Activated CD4-positive, alpha-beta T cell treated with anti-CD3 and anti-CD28 coated beads, Interleukin-2, amount 50 U/mL, for 24 hours (primary cell): ENCODE data around the gene CORO2B.

Source experiments
- DNase-seq, 2 donors: peaks; one replicate each; pipeline ENCODE4 v3.0.0-alpha.2; 2020; ENCODE audit warnings: low read depth in 1 of 2, low spot score in 1 of 2

Gene CORO2B

DNA sequence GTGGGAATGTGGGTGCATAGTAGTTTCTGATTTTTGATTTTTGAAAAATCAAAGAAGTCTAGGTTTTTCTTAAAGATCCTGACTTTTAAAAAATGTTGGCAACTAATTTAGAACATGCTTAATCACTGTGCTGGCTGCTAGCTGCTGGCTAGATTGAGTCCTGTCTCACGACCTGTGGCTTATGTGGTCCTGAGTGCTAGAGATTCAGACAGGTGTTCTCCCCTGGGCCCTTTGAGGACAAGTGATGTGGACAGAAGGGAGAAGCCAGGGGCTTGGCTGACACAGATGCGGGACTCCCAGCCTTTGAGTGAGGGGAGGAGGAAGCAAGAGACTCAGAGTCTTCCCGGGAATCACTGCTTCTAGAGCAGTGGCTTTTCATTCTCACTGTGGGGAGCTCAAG, 47.5 kb downstream of the CORO2B start:
- no peak for DNase-seq

DNA sequence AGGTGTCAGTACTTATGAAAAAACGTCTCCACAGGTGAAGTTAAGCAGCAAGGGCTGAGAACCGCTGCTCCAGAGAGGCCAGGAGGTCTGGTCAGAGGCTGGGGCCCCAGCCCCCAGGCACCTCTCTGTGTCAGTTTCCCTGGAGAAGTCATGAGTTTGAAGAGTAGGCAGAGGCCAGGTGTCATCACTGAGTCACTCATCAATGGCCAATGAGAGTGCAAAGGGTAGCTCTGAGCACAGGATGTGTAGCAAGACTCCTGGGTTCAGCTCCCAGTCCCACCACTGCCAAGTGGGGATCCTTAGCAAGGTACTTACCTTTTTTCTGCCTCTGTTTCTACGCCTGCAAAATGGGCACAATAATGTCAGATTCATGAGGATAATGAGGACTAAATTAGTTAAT, 47.9 kb downstream of the CORO2B start:
- DNase-seq: no peak

DNA sequence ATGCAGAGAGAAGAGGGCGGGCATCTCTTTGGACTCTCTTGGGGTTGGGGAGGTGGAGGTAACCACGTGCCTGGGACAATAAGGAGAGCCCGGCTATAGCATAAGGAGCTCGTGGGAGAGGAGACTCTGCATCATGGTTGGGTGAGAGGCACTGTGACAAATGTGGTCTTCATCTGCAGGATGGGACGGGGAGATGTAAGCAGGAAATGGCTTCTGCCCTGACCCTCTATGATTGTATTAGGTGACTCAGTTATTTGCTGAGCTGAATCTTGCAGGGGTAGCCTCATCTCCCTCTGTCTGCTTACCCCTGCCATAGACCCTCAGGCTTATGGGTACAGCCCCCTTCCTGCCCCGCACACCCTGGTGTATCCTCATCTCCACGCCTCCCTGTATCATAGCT, 48.7 kb downstream of the CORO2B start:
- no peak for DNase-seq

DNA sequence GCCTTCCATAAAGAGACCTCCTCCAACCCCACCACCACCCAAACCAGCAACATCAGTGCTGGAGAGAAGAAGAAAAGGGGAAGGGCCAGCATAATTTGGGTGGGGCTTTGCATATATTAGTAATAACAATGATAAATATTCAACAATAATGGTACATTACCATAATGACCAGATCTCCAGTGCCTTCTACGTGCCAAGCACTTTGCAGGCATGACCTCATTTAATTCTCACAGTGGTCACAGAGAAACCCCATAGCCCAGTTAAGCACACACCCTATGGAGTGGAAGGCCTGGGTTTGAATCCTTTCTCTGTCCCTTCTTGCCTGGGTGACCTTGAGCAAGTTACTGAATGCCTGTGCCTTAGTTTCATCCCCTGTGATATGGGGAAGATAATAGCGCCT, 49.2 kb downstream of the CORO2B start:
- no peak for DNase-seq

DNA sequence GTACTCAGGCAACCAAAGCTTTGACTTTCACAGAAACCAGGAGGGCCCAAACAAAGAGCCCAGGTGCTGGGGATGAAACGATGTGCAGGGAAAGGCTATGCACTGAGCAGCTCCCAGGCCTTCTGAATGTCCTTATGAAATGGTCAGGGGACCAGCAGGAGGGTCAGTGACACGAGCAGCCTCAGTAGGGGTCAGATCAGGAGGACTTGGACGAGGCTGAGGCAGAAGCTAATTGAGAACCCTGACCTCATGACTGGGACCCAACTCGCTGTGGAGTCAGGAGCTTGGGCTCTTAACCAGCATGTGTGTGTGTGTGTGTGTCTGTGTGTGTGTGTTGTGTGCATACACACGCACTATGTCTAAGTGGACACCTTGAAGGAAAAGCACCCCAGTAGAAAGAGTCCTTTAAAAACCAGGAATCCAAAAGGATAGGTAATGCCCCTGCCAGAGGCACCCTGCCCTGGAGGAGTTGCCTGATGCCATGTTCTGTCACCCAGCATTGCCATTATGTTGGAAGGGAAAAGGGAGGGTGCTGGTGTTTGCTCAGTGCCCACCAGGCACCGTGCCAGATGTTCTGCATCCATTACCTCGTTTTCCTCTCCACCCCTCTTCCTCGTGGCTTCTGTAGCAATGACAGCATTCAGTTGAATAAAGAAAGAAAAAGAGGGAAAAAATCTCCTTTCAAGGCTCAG, 50.9 kb downstream of the CORO2B start:
- DNase-seq: no peak

DNA sequence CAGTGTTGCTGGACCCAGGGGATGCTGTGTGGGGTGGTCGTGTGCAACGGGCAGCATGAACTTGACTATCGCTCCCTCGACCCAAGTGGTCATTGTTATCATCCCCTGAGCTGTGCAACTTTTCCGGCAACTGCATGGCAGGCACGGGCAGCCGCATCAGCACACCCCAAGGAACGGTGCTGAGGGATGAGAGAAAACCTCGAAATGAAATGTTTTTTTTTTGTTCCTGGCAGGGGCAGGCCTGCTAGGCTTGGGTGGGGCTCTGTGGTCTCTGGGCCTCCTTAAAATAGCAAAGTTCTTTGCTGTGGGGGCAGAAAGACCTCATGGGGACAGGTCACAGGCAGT, 51.4 kb downstream of the CORO2B start:
- DNase-seq: no peak

DNA sequence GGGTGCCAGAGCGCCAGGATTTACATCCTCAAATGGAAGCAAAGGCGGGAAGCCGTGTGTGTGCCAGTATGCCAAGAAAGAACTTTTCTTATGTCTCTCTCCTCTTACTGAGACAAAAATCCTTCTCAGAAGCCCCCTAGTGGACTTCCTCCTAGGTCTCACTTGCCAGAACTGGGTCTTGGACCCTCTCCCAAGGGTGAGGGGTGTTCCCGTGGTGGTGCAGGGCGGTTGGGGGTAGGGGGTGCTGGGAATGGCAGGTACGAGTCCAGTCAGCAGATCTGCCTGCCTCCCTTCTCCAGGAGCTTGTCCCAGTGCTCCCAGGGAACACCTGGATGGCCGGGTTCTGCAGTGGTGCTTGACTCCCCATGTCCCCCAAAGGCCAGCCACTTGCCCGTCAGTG, 52.0 kb downstream of the CORO2B start:
- DNase-seq: no peak

DNA sequence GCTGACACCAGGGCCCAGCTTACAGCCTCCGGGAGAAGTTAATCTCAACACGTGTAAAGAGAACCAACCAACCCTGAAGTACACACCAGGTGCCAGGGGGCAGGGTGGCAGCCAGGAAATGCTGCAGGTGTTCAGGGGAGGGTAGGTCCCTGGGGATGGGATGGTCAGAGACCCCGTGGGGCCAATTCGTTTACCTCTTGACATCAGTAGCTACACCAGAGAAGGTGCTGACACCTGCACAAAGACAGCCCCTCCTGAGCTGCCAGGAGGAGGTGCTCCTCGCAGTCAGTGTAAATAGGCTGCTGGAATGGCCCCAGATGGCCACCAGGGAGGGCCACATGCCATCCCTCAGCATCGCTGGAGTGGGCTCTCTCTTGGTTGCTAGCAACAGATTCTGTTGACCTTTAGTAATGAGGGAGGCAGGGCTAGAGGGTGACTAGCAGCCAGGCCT, 52.8 kb downstream of the CORO2B start:
- DNase-seq: no peak

DNA sequence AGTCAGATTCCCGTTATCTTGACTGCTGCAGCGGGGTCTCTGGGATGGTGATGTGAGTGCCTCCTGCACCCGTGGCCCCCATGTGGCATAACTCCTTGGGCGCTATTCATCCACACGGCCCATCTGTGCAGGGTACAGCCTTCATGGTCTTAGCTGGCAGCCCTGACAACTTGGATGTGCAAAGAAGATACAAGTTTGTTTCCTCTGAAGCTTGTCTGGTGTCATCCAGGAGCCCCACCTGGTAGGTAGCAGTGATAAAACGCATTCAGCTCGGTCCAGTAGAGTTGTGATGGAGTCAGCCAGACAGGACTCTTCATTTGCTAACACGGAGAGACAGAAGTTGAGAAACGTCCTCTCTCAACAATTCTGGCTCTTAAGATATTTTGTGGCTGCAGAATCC, 53.3 kb downstream of the CORO2B start:
- no peak for DNase-seq

DNA sequence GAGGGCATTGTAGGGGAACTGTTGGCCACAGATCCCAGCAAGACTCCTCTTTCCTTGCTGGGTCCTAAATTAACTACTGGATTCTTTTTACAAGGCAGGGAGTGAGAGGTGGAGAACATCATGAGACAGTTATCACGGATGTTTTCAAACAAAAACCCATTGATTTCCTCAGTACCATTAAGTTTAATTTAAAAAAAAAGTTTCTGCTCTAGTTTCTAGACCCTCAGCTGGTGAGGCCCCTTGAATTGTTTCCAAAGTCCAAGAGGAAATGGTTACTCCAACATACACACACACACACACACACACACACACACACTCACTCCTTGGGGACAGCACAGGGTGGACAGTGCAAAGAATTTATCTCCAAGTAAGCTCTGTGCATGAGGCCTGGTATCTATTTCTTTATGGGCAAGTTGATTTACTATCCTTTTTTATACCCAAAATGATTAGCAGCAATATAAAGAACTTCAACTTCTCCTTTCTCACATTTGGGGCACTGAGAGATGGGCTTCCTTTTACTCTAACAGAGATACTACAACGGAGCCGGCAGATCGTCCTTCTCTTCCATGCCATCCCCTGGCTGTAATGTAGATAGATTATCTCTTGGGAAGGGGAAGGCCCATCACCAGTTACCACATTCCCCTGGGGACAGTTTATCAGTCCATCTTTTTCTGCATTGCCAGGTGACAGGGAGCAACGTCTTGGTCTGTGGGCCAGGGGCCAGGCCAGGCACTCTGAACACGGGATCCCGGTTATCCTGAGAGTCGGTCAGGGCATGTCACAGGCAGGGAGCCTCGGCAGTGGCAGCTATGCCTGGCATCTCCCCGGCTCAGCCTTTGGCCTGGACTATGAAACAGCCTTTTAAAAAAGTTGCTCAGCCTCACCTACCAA, 54.7 kb downstream of the CORO2B start:
- DNase-seq: no peak

DNA sequence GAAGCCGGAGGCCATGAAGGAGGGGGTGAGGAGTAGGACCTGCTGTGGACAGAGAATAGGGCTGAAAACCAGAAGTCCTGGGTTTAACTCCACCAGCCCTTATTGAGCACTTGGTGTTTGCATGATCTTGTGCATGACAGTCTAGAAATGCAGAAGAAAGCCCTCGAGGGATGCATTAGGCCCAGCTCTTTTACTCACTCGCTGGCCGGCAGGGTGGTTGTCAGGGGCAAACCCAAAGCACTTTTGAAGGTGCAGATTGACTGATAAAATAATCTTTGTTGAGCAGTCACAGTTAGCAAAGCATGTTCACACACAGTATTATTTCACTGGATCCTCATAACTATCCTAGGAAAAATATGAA, 55.3 kb downstream of the CORO2B start:
- DNase-seq: no peak

DNA sequence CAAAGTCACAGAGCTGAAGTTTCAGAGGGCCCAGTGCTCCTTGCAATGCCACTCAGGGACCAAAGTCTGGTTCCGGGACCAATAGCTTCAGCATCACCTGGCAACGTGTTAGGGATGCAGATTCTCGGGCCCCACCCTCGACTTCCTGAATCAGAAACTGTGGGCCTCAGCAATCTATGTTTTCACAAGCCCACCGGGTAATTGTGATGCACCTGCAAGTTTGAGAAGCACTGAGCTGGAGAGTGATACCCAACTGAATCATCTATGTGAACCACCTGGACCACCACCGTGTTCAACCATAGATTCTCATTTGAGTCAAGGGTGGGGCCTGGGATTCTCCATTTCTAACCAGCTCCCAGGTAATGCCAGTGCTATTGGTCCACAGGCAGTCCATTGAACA, 55.7 kb downstream of the CORO2B start:
- no peak for DNase-seq

DNA sequence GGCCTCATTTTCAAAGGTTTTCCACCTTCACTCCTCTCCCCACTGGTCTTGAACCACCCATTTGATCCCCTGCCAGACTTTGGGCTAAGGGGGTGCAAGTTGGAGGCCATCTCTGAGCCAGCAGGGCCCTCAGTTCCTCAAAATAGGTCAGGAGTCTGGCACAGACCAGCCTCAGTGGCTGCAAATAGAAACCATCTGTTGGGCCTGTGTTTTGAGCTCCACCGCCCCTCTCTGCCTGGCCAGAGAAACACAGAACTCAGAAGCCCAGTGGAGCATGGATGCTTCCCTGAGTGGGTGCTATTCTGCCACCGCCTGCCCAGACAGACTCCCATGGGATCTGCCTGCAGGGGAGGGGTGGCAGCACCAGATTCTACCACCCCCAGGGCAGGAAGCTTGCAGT, 56.3 kb downstream of the CORO2B start:
- no peak for DNase-seq

DNA sequence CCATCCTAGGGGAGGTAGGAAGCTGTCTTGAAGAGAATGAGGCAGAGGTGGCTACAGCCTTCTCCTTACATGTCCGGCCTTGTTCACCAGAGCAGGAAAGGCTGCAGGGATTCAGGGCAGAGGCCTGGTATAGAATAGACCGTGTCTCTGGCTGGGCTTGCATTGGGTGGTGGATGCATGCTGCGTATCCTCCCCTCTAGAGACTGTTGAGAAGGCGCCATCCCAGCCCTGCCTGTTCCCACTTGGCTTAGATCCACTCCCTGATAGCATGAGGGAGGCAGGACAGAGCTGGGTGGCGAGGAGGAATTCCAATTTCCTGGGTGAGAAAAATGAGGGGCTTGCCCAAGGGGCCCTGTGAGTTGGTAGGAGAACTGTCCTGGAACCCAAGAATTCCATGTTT, 57.5 kb downstream of the CORO2B start:
- DNase-seq: no peak

DNA sequence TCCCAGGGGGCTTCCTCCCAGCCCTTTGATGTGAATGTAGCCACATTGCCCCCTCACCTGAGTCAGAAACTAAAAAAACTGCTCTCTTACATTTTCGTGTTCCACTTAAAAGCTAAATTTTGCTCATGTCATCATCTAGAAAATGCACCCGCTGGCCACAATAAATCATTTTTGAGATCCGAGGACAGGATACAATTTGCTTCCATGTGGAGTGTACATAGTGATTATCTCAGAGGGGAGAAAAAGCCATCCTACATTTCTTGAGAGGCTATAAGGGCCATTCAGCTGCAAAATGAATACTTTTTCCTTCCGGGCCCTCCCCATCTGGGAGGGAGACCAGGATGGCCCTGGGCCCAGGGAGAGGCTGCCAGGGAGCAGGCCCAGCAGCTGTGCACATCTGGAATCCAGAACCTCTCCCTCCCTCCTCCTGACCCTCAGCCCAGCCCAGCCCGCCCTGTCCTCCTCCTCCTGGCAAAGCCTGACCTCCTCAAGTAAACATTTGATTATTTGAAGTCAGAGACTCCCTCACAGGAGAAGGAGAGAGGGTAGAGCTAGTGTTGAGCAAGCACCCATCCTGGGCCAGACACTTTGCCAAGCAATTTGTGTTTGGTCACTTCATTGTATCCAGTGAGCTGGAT, 59.1 kb downstream of the CORO2B start:
- no peak for DNase-seq

DNA sequence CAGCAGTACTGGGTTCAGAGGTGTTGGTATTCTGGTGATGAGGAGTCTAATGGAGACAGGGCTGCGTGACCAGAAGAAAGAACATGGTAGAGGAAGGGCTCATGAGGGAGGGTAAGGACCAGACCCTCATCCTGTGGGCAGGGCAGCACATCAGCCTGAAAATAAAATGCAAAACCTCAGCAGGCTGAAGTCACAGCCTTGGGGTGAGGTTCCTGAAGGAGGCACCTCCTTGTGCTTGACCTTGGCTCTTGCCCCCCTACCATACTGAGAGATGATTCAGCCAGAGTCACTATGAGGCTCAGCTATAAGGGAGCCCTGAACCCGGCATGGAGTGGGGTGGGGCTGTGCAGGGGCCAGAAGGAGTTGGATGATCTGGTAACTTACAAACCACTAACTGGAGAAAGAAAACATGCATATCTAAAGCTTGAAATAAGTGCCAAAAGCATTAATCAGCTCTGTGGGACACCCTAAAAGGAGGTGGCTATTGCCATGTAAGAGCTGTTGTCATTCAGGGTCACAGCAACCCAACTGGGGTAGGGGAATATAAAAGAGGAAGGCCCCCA, 60.2 kb downstream of the CORO2B start:
- no peak for DNase-seq

DNA sequence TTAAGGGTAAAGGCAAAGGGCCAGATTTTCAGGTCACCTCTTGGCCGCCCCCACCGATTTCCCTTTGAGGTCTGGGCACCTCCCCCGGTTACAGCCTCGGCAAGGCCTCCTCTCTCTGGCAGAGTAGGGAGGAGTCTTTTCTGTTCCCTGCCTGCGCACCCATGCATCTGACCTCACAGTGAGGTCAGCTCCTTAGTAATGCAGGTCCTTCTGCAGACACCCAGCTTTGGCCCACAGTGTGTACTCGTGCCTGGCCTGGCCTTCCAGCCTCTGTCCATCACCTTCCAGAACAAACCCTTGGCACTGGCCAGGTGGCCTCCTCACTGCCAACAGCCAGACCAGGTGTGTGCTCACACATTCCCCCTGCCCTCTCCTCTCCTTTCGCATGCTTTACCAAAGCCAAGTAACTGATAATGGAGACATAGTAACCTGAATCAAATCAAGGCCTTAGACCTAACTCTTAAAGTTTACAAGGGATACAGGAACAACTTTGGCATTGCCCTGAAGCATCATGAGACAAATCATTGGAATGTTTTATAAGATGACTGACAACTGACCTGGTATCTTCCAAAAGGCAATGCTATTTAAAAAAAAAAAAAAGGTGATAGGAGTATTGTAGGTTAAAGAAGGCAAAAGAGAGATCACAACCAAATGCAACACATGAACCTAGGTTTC, 61.3 kb downstream of the CORO2B start:
- DNase-seq: no peak

DNA sequence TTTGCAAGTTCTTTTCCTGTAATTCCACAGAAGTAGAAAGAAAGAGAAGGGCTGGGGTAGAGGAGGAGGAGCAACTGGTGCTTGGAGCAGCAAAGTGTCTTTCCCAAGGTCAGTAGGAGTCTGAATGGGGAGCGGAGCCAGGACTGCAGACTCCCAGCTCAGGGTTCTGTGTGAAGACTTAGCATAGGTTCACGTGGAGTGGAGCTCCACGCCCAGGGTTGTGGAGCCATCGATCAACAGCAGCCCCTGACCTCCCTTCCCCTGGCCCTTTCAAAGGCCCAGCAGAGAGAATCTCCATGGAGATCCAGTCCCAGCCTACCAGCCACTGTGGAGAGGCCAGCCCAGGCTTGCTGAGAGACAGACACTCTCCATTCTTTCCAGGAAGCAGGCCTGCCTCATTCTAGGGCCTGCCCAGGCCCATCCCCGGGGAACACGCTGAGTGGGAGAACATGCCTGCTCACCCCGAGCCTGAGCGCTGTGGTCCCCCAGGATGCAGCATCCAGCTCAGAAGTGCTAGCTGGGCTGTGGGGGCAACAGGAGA, 62.1 kb downstream of the CORO2B start:
- no peak for DNase-seq

DNA sequence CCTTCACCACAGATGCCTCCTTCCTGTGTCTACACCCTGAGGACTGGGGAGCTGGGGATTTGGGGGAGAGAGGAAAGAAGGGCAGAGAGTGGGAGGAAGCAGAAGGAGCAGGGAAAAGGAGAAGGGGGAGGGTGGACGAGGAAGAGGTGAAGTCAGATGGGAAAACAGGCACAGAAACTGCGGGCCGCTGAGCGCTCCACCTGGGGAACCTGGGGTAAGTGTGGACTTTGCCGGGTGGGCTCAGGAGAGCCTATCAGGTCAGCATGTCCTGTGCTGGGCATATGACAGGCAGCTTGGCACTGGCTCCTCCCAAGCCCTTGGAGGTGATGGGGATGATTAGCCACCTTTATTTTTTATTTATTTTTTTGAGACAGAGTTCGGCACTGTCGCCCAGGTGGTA, 62.6 kb downstream of the CORO2B start:
- no peak for DNase-seq

DNA sequence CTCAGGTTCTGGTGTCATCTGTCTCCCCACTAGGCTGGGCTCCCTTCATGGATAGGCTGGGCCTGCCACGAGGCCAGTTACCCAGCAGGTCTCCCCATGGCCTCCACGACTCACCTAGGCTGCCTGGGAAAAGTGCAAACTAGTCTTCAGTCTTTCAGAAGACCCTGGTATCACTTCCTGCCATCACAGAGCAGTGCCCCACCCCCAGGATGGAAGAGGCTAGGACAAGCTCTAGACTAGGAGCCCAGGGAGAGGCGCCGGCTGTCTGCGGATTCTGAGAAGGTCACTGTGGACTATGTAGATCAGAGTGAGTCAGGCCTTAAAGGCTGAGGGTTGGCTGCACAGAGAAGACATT, 63.7 kb downstream of the CORO2B start:
- no peak for DNase-seq

DNA sequence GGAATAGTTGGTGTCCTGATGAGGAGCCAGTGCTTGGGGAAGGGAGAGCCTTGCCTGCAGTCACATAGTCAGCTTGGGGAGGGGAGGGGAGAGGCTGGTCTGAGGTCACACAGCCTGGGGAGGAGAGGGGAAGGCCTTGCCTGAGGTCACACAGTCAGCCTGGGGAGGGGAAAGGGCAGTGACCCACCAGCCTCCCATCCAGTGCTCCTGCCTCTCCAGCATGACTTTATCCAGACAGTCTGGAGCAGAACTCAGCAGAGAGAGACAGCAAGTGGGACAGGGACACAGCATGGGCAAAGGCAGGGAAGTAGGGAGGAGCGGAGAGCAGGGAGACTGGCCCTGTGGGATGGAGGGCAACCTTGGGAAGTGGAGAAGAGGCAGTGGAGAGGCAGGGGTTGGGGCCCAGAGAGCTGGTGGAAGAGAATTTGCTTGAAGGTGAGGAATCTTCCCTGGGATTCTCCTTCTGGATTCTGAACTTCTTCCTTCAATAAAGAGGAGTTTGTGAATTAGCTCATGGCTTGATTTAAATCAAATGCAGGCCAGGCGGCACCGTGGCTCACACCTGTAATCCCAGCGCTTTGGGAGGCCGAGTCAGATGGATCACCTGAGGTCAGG, 64.5 kb downstream of the CORO2B start:
- DNase-seq: no peak
